HG02970 (cell line): ENCODE measurements around the gene CHSY3.

Experiments
- ATAC-seq: cut with Tn5 transposase; IDR thresholded peaks from one replicate; pipeline ENCODE4 v1.9.1; 2021; ENCODE audit warnings: mild to moderate bottlenecking, moderate library complexity, moderate number of reproducible peaks; ENCODE audit not compliant: unreplicated experiment, low FRiP score

The CHSY3 gene

DNA sequence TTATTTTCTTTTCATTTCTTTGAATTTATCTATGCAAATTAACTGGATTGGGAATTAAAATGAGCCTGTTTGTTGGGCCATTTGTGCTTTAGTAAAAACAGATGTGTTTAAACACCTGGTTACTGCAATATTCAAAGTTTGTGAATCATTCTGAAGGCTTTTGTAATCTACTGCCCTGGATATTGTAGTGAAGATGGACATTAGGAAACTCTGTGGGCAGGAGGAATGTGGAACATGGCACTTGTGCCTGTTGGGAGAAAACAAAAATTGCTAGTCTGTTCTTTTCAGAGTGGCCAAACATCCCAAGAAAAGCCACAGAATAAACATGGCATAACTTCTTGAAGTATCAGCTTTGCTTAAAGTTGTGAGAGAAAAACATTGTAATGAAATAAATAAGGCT is 40.8 kb downstream of the CHSY3 start:
- ATAC-seq, result no peak

DNA sequence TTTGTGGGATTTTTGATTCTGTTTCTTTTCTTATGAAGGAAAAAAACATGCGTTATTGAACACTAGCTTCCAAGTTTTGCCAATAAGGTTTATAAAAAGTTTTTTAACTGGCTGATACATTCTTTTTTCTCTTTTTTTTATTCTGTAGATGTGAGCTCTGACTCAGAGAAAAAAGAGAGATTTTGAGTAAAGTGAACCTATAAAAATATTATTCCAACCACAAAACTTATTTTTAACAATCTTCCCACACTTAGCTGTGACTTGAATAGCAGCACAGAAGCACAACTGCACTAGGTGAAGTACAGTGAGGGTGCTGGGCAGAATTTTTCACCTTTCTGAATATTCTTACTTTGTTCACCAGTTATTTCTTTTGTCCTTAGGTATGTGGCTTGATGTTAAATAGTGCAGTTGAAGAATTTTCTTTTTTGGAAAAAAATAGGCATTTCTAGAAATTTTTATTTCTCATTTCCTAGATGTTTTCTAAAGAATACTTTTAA is 41.6 kb downstream of the CHSY3 start:
- no peak for ATAC-seq

DNA sequence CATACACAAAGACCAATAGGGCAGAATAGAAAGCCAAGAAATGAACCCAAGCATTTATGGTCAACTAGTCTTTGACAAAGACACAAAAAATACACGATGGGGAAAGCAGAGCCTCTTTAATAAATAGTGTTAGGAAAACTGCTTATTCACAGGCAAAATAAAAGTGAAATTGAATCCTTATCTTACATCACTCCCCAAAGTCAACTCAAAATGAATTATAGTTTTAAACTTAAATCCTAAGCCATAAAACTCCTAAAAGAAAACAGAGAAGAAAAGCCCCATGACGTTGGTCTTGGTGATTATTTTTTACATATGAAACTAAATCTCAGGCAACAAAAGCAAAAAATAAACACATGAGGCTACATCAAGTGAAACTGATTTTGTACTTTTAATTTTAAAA is 46.8 kb downstream of the CHSY3 start:
- no peak for ATAC-seq

DNA sequence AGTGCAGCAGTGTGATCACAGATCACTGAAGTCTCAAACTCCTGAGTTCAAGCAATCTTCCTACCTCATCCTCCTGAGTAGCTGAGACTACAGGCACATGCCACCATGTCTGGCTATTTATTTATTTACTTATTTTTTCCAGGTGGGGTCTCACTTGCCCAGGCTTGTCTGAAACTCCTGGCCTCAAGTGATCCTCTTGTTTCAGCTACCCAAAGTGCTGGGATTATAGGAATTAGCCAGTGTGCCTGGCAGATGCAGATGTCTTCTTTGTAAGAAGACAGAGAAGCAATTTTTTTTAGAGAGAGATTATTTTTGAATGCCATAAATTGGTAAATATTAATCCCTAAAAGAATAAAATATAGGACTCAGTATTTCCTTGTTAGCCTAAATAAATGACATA is 54.3 kb downstream of the CHSY3 start:
- ATAC-seq, result no peak

DNA sequence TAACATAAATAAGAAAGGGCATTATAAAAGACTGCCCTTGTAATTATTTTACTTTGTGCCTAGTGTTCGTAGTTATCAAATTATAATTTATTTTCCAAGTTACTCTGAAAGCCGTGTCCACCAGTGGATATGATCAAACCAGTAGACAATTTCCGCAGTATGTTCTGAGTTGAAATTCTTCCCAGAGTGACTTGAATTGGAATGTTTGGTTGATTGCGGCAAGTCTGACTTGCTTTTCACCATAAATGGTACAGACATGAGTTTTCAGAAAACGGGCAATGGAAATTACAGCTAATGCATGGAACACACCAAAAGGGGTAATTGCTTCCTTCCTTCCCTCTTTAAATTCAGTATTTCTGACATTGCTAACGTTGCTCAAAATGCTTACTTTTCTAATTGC is 56.6 kb downstream of the CHSY3 start:
- no peak for ATAC-seq

DNA sequence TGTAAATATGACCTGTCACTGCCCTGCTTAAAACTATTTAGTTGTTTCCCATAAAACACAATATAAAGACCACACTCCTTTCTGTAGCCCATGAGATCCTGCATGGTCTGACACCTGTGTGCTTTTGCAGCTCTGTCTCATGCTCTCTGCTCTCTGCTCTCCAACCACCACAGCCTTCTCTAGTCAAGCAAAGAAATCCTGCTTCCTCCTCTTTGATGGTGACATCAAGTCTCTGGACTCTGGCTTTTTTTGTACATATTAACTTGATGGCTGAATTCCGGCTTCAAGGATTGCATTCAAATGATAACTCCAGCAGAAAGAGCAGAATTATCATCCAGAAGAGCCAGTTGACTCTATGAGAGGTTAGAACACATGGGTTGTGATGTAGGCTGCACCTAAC is 58.2 kb downstream of the CHSY3 start:
- no peak for ATAC-seq

DNA sequence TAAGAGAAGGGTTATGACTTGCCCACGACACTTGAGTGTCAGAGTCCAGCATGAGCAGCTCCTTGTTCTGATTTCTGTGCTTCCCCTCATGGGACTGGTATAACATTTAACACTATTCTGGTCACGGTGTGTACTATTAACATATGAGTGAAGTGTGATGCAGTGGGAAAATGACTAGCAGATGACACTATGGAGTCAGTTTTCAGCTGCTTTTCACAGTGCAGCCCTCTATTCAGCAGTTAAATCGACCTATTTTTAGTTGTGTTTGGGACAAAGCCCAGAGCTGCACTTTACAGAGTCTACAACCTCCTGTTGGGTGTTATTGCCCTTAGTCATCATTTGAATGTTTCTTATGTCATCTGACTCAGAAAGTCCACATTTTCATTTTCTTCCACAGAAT is 59.1 kb downstream of the CHSY3 start:
- ATAC-seq, result no peak

DNA sequence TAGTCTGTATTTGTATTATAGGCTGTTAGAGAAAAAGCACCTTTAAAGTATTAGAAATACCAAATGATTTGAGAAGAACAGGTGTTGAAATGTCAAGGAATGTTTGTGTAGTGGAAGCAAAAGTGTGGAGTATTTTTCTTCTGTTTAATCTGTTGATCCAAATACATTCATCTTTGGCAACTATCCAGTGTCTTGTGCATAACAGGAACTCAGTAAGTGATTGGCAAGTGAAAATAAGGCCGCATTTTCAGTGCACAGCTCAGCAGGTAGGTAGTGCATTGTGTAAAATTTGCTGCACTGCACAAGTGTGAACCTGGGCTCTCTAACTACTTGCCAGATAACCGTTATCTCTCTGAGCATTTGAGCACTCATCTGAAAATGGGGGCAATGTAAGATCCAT is 61.8 kb downstream of the CHSY3 start:
- no peak for ATAC-seq

DNA sequence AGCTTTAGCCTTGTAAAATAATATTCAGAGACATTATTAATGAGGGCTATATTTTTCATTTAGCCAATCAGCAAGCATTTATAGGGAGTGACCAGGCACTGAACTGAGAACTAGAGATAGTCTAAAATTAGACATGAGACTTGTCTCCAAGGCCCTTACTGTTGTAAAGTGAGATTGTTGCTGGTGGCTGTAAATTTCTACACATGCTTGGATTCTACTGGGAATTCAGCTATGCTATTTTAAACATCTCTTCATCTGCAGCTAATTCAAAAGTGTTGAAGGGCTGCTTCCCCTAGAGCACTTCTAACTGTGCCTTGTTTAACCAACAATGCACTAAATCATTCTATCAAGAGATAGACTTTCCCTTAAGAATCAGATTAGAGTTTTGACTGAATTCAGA is 67.4 kb downstream of the CHSY3 start:
- ATAC-seq, result no peak

DNA sequence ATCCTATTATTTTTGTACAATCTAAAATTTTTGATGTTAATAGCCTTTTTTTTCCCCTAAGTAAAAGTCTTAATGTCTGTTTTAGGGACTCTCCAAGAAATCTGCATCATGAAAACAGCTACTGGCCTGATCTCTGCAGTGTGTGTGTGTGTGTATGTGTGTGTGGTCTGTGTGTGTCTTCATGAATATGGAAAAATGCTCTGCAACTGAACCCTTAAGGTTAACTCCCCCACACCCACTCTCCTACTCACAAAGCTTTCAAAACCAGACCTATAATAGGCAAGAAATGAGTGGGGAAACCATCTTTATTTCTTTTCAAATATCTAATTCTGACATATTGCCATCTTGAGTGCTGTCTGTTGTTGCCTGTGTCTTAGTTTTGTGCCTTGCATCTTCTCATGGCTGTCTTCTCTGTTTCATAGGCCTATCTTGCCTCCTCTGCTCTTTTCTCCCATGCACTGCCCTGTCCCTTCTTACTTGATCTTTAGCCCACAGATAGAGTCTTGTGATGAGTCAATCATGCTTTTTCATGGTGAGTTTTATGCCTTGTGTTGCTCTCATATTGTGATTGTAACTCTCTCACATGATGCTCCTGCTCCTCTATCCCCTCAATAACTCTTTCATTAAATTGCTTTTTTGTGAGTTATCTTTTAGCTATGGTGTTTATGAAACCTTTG is 68.3 kb downstream of the CHSY3 start:
- ATAC-seq, result no peak

DNA sequence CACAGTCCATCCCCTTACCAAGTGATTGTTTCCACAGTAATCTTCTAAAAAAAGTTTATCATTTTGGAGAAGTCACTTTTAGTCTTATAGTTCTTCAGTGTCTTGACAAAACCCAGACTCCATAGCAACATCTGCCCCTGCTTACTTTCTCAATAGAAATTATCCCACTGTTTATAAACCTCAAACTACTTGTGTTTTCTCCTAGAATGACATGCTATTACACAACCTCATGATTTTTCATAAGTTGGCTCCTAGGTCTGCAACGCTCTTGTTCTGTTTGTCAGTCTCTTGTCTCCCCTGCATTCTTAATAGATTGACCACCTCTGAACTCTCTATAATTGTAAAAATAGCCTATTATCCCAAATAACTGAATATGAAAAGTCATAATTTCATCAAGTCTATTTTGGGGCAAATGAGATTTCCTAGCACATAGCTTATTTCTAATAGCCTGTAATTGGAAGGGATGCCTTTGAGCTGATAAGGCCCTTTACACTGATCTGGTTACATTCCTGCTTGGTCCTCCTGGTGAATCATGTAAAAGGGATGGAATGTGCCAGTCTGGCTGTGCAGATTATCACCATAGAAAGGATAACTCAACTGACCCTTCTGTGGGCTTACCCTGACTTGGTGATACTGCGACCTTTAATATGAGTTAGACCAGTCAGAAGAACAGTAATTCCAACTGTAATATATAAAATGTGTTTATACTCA is 69.6 kb downstream of the CHSY3 start:
- no peak for ATAC-seq

DNA sequence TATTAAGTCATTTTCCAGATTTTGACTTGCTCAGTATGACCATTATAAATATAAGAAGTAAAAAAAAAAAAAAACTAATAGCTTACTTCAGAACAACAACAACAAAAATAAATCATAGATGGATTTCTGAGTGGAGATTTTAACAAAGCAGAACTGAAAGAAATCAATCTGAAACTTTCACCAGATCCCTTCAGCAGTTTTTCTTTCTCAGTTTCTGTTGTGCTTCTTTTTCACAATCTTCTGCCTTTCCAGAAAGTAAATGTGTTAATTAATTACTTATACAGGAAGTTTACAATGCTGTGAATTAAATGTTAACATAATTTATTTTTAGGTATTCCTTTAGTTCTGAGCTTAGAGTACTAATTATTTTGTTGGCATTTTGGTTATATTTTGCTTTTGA is 73.5 kb downstream of the CHSY3 start:
- ATAC-seq, result peak; percentile 80

DNA sequence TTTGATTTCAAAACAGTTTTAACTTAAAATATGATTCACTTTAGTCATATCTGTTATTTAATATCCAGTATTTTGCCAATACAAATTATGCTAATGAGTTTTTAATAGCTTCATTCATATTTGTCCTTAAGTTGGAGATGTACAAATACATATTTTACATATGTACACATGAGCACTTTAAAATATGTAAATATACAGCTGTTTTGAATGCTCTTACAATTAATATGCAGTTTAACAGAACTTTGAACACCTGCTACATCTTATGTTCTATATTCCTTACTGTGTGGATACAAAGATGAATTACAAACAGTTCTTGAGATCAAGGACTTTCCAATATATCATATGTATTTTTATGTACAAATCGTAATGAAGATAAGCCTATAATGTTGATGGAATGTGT is 74.0 kb downstream of the CHSY3 start:
- ATAC-seq, result no peak

DNA sequence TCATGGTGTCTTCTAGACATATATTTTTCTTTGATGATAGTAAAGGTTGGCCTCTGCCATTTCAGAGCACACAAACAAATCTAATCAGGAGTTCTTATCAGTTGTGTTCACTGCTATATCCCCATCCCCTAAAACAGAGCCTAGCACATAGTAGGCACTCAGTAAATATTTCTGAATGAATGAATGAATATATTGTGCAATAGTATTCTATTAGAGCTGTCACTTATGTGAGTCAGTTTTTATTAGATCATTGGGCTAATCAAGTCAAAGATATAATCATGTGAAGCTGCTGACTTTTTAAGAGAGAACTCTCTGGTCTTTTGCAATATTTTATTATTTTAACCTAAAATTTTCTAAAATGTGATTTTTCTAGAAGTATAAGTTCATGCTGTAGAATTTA is 84.2 kb downstream of the CHSY3 start:
- no peak for ATAC-seq

DNA sequence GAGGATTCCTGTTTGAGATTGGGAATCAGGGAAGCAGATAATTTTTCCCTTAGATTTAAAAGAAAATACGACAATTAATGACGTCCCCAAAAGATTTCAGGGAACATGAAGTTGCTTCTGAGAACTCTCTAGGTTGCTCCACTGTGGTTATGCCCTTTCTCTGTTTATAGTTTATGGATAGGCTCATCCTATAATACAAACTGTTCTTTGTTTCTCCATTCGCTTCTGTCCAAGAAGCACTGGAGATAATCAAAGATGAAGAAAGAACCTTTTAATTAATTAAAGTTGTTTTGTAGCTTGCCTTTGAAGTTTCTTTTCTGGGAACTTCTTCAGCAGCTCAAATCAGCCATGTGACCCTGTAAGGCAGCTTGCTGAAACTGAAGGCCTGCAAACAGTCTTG is 87.5 kb downstream of the CHSY3 start:
- ATAC-seq, result no peak

DNA sequence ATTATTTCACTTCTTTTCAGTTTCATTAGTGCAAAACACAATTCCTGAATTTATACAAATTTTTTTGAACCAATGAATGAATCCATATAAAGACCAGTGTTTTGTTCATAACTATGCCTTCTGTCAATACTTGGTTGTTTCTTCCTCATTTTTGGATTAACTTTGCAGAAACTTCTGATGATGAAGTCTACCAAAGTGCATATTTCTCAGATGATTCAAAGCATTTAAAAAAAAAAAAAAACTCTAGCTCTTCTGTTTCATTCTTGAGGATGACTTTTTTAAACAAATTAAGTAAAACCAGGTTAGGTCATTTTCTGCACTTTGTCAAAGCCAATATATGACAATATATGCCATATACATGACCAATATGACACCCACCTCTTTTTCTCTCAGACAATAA is 92.6 kb downstream of the CHSY3 start:
- no peak for ATAC-seq

DNA sequence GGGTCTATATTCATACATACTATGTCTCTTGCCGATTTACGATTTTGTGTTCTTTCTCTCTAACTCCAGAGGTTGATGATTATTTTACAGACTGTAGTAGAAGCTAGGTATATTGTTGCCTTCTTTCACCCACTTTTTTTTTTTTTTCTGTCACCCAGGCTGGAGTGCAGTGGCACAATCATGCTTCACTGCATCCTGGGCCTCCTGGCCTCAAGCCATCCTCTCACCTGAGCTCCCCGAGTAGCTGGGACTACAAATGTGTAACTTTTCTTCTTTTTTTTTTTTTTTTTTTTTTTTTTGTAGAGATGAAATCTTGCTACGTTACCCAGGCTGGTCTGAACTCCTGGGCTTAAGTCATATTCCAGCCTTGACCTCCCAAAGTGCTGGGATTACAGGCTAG is 96.2 kb downstream of the CHSY3 start:
- ATAC-seq, result no peak

DNA sequence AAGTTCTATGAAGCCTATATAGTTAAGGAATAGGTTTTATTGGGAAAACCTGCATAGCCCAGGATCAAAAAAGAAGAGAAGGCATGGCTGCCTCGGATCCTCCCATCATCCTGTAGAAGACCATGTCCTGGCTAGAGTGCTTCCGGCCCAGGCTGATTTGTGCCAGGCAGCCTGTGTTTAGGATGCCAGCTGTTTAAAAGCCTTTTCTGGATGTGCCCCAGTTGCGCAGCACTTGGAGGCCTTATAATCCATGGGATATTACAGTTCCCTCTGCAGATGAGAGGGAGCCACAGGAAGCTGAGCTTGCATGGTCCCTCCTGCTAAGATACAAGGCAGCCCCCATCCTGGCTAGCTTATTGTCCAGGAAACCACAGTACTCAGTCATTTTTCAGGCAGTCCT is 97.9 kb downstream of the CHSY3 start:
- no peak for ATAC-seq

DNA sequence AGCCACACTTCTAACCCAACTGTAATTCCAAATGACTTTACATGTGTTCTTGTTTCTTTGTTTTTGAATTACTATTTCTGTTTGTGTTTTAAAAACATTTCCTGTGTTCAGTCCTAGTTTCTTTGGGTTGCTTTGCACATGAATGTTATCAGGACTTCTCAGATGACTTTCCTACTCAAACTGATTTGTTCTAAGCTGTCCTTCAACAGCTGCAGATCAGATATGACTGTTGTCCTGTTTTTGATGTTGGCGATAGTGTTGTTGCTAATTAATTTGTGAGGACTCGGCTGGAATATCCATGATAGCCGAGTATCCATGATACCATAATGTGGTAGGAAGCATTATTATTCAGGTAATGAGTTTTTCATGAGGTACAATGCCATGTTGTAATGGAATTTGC is 98.6 kb downstream of the CHSY3 start:
- ATAC-seq, result no peak

DNA sequence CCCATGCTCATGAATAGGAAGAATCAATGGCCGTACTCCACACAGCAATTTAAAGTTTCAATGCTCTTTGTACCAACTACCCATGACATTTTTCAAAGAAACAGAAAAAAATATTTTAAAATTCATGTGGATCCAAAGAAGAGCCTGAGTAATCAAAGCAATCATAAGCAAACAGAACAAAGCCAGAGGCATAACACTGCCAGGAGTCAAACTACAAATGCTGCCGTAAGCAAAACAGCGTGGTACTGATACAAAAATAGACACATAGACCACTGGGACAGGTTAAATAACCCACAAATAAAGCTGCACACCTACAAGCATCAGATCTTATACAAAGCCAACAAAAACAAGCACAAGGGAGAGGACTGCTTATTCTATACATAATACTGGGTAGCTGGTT is 107.7 kb downstream of the CHSY3 start:
- no peak for ATAC-seq

DNA sequence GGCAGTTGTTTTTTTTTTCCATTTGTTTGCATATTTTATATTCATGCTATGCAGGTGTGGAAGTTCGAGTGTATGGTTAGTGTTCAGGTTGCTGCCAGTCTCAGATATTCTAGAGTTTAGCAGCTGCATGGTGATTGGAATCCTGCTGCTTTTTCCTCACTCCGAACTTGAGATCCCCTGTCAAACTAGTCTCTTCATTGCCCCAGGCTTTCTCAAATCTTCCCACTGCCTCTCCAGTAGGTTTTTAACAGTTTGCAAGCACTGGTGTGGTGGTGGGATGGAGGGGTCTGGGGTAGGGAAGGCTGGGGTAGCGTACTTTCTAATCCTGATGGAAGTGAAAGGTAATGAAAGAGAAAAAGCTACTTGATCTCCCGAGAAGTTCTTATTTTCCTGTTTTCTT is 112.9 kb downstream of the CHSY3 start:
- ATAC-seq, result no peak

DNA sequence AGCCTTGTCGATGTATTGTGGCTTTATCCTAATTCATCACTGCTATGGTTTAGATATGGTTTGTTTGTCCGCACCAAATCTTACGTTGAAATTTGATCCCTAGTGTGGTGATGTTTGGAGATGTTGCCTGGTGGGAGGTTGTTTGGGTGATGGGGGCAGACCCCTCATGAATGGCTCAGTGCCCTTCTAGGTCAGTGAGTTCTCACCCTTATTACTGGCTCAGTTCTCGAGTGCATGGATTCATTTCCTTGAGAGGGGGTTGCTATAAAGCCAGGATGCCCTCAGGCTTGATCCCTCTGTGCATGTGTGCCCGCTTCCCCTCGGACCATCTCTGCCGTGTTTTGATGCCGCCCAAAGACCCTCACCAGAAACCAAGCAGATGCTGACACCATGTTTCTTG is 114.4 kb downstream of the CHSY3 start:
- ATAC-seq, result no peak
